IPS-18c (cell line): ENCODE results near the gene GSC2.
"Not testable (repeated sequence)": the region's sequence is repeated elsewhere in the genome, so short reads cannot be mapped to it uniquely, and the experiment has no call there.

Source experiments
- H3K4me3 ChIP-seq: 2 replicates; pipeline ENCODE4 v1.7.0; 2013; ENCODE audit warnings: low read depth, mild to moderate bottlenecking, low read length, moderate library complexity; ENCODE audit not compliant: insufficient read depth
- H3K9me3 ChIP-seq: one replicate; pipeline ENCODE4 v1.6.1; 2013; ENCODE audit warnings: mild to moderate bottlenecking, low read length, moderate library complexity; ENCODE audit not compliant: control insufficient read depth, insufficient read depth

The GSC2 gene

DNA sequence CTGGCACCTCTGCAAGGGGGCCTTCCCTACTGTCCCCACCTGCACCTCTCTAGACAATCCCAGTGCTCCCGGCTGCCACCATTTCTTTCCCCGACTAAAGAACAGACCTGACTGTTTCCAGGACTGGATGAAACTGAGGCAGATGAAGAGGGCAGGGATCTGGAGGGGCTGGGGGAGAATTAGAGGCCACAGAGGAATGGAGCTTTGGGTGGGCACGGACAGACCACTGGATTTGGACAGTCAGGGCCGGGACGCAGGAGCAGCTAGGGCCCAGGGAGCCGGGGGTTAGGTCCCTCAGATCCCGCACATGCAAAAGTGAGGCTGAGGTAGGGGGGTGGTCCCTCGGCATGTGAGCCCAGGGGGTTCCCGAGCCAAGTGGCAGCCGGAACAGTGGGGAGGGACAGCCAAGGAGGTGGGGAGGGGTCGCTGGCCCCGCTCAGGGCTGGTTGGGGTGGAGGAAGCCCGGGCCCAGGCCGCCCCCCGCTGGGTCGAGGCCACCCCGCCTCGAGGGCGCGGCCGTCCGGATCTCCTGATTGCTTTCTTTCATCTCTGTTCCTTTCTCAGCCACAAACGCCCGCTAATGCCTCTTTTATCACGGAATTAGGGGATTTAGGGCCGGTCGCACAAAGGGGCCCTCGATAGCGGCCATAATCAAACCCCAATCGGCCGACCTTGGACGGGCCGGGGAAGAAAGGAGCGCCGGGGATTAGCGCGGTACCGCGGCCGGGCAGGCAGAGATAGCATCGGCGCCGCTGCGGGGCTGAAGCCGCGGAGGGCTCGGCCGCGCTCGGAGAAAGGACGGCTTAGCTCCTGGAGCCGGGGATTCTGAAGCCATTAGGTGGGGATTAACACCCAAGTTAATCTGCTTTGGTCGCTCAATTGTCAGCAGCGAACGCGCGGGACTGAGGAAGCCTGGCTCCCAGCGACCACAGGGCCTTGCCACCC is 19.2 kb upstream of the GSC2 start:
- peak overlapping the region; percentile 55 for H3K4me3 ChIP-seq

DNA sequence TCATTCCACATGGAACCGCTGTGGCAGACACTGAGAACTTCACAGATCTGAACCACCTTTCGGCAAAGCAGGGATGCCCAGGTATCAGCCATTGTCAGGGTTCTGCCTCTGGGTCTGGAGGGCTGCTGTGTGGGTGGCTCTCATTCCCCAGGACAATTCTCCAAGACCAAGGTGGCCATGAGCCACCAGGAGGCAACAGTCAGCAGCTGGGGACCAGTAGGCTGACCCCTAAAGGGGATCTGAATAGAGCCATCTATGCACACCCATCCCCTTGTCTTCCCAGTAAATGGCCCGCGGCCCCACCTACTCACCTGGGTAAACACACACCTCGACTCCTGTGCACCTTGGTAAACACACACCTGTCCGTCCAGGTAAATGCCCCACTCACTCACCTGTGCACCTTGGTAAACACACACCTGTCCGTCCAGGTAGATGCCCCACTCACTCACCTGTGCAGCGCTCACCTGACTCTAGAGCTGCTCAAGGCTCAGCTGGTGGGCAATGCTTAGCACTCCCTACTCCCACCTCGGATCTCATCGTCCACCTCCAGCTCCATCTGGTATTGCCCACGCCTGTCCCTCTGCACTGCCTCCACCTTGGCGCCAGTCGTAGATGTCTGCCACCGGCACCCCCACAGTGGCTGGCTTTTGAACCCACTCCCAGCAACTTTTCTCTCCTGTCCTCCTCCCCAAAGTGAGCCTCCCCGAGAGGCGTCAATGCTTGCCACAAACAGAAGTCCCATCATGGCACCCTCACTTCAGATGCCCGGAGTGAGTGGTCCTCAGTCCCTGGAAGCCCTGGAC is 18.2 kb upstream of the GSC2 start:
- H3K4me3 ChIP-seq = no peak overlapping the region
- no peaks in the 10 kb centered on the region for H3K9me3 ChIP-seq

More for the DNA sequence above, 19.2 kb upstream of the GSC2 start:
- no peaks in the 10 kb centered on the region for H3K9me3 ChIP-seq

GRCh38 chr22:19167106-19167869 is 17.2 kb upstream of the GSC2 start:
- Histone ChIP-seq H3K4me3 (no peak overlapping the region), H3K9me3 (no peaks in the 10 kb centered on the region)

GRCh38 chr22:19166421-19166820 is 16.3 kb upstream of the GSC2 start:
- H3K4me3 ChIP-seq = no peak overlapping the region
- H3K9me3 ChIP-seq = no peaks in the 10 kb centered on the region

GRCh38 chr22:19164425-19164824 is 14.3 kb upstream of the GSC2 start:
- no peak overlapping the region for H3K4me3 ChIP-seq
- no peaks in the 10 kb centered on the region for H3K9me3 ChIP-seq

DNA sequence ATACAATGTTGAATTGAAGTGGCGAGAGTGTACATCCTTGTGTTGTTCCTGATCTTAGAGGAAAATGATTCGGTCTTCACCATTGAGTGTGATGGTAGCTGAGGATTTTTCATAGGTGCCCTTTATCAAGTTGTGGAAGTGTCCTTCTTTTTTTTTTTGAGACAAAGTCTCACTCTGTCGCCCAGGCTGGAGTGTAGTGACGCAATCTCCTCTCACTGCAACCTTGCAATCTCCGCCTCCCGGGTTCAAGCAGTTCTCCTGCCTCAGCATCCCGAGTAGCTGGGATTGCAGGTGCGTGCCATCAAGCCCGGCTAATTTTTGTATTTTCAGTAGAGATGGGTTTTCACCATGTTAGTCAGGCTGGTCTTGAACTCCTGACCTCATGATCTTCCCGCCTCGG is 8.6 kb upstream of the GSC2 start:
- H3K4me3 ChIP-seq, H3K9me3 ChIP-seq: not testable (repeated sequence)

DNA sequence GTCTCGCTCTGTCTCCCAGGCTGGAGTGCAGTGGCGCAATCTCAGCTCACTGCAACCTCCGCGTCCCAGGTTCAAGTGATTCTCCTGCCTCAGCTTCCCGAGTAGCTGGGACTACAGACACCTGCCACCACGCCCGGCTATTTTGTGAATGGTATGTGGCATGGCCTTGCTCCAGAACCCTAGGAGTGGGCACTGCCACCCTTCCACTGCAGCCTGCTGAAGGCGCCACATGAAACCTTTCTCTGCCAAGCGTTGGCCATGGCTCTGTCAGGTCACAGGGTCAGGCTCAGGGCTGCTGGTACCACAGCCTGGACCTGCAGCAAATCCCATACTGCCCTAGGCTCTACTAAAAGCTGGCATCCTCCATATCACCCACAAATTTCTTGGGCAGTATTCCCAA is 6.0 kb upstream of the GSC2 start:
- H3K9me3 ChIP-seq, H3K4me3 ChIP-seq: not testable (repeated sequence)

- H3K4me3 ChIP-seq = no peak overlapping the region
- H3K9me3 ChIP-seq = peaks cover 7% of the 10 kb centered on the region
Measured at GRCh38 chr22:19152942-19153883, 3.1 kb upstream of the GSC2 start.

GRCh38 chr22:19151329-19152191 is 1.5 kb upstream of the GSC2 start:
- H3K9me3 ChIP-seq = peaks cover 7% of the 10 kb centered on the region
- no peak overlapping the region for H3K4me3 ChIP-seq

- Histone ChIP-seq H3K4me3 (peak overlapping the region; percentile 20; the same call in 1 of the 2 replicates), H3K9me3 (peaks cover 7% of the 10 kb centered on the region)
Measured at GRCh38 chr22:19150482-19151328, 613 bp upstream of the GSC2 start.

DNA sequence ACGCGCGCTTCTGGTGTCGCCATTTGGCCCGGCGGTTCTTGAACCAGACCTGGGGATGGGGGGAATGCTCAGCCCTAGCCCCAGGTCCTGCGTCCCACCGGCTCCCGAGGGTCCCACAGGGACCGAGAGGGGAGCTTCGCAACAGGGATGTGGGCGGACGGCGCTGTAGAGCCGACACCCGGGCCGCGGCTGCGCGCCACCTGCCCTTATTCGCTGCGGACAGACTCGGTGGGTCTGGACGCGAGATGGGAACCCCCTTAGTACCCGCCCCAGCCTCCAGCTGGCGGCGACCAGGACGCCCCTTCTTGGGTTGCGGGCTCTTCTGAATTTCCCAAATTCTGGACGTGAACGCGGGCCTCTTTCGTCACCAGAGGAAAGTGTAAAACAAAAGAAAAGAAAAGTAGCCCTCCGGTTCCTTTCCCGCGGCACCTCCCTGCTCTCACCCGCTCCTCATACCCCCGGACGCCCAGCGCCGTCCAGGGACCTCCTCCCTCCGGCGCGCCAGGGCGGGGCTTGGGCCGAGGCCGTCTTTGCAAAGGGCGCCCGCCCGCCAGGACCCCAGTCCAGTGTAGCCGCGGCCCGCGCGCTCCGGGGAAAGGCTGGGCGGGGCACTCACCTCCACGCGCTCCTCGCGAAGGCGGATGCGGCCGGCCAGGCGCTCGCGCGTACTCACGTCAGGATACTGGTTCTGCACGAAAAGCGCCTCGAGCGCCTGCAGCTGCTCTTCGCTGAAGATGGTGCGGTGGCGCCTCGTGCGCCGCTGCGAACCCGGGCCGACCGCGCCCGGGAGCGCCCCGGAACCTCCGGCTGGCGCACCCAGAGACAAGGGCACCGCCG is 827 bp downstream of the GSC2 start:
- peaks cover 7% of the 10 kb centered on the region for H3K9me3 ChIP-seq
- peak overlapping the region; percentile 58 for H3K4me3 ChIP-seq

DNA sequence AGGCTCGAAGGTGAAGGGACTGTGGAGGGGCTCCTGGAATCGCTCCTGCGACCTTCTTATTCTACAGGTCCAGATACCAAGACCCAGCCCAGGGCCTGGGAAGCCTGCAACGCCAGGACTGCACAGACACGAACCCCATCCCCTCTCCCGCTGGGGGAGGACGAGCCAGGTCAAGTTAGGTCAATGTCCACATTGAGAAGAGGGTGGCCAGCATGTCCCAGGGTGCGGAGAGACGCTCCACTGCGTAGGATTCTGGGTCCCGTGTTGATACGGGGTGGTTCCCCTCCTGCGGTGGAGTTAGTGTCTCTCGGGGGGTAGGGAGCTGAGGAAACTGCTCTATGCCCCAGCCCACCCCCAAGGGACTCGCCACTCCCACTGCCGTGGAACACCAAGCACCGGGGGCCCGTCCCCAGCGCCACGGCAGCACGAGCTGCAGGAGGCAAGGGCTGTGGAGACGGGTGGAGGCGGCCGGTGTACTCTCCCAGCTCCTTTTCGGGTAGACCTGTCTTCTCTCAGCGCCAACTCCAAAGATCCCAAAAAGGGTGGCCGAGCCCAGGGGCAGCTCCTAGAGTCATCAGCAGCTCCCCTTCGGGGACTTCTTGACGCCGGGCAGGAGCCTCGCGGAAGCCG is 1.6 kb downstream of the GSC2 start:
- Histone ChIP-seq H3K9me3 (peaks cover 7% of the 10 kb centered on the region), H3K4me3 (no peak overlapping the region)

DNA sequence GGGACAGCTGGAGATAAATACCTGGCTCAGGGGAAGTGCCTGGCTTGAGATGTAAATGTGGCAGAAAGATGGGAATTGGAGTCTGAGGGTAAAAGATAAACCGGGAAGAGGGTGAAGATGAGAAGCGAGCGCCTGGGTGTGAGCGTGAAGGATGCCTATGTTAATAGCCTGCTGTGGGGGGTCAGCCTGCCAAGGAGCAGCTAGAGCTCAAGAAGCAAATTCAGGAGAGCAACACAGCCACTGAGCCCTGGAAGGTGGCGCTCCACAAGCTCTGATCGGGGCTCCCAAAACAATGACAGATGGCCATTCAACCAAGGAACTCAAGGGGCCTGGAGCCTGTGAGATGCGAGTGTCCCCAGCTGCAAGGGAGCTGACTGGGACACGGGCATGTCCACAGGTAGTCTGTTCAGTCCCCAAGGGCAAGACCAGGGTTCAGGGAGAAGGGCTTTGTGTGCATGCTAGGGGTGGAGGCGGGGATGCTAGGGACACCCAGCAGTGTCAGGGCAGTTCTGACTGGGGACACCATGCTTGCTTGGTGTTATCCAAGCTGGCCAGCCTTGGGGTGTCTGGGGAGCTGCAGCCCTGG is 2.8 kb downstream of the GSC2 start:
- Histone ChIP-seq H3K9me3 (peaks cover 7% of the 10 kb centered on the region), H3K4me3 (no peak overlapping the region)
